Dendritic cell treated with granulocyte-macrophage colony-stimulating factor and Interleukin-4, amounts not matched to agents 40 ng/mL and 50 ng/mL, for 4 days (primary cell): ENCODE data around the gene ESR1.

Experiments used
- H3K27ac Mint-ChIP-seq: one replicate; pipeline ENCODE4 v1.8.0; 2022; ENCODE audit warnings: mild to moderate bottlenecking, mixed read lengths
- H3K27me3 Mint-ChIP-seq: one replicate; pipeline ENCODE4 v1.8.0; 2022; ENCODE audit warnings: mild to moderate bottlenecking, mixed read lengths
- H3K36me3 Mint-ChIP-seq: one replicate; pipeline ENCODE4 v1.8.0; 2022; ENCODE audit warnings: low read depth, mixed read lengths
- H3K4me1 Mint-ChIP-seq: one replicate; pipeline ENCODE4 v1.8.0; 2022; ENCODE audit warnings: low read depth, mixed read lengths
- H3K4me3 Mint-ChIP-seq: one replicate; pipeline ENCODE4 v1.8.0; 2022; ENCODE audit warnings: mild to moderate bottlenecking, moderate library complexity, mixed read lengths
- H3K9me3 Mint-ChIP-seq: one replicate; pipeline ENCODE4 v1.8.0; 2022; ENCODE audit warnings: mixed read lengths
- intact Hi-C: fragments of 100-400 bp; cut with micrococcal nuclease; formaldehyde crosslinking; loops from one replicate; pipeline ENCODE4 v1.15.0; 2022

Gene ESR1

DNA sequence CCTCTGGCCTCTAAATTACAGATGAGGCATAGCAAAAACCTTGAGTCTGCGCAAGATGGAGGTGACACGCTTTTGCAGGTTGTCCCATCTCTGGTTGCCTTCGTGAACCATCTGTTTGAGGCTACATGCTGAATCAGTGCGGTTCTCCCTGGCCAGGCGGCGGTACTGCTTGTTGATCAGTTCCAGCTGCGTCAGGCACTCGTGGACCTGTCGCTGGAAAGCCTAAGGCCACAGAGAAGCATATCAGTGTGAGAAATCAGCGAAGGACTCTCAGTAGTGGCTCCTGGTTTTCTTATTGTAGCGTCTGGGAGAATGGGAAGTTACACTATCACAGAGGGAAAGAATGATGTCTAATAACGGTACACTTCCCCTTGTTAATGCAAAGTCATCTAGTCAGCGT is 344.4 kb downstream of the ESR1 start:
- peaks cover 75% of the 10 kb centered on the region for H3K36me3 Mint-ChIP-seq
- H3K27me3 Mint-ChIP-seq, result no peaks in the 10 kb centered on the region
- H3K4me3 Mint-ChIP-seq, result peak overlapping the region; percentile 53
- intact Hi-C loops, result no loop called here
- H3K9me3 Mint-ChIP-seq, result no peaks in the 10 kb centered on the region
- H3K27ac Mint-ChIP-seq, result no peak overlapping the region
- H3K4me1 Mint-ChIP-seq, result peaks cover 8% of the 10 kb centered on the region

DNA sequence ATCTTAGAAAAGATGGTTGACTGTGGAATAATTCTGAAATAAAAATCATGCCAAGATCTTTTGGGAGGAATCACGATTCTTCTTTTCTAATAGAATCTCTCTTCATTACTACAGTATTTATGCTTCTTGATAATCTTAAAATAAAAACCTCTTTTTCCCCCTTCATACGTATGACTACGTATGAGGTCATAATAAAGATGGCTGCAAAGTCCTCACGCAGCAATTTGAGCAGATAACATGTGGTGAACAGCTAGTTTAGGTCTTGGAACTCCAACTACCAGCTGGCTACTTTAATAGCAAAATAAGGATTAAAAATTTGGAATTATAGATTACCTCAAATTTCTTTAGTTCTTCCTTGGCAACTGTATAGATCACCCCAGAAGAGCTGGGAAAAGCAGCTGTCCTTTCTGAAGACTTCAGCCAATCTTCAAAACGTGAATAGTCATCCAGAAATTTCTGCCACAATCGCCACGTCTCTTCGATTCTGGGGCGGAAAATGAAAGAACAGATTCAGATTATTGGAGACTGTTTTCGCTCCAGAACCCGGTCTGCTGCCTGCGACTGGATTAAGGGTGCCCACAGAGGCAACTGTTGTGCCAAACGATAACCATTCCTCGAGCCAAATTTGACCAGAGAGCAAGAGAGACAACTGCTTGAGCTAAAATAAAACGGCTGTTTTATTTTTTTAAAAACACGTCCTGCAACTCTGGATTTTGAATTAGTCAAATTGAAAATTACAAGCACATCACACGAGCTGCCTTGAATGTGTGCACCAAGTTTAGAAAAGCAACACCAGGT is 347.3 kb downstream of the ESR1 start:
- no peak overlapping the region for H3K27ac Mint-ChIP-seq
- intact Hi-C loops, result no loop called here
- peaks cover 8% of the 10 kb centered on the region for H3K4me1 Mint-ChIP-seq
- no peak overlapping the region for H3K4me3 Mint-ChIP-seq
- no peaks in the 10 kb centered on the region for H3K9me3 Mint-ChIP-seq
- H3K36me3 Mint-ChIP-seq, result peaks cover 51% of the 10 kb centered on the region
- no peaks in the 10 kb centered on the region for H3K27me3 Mint-ChIP-seq

DNA sequence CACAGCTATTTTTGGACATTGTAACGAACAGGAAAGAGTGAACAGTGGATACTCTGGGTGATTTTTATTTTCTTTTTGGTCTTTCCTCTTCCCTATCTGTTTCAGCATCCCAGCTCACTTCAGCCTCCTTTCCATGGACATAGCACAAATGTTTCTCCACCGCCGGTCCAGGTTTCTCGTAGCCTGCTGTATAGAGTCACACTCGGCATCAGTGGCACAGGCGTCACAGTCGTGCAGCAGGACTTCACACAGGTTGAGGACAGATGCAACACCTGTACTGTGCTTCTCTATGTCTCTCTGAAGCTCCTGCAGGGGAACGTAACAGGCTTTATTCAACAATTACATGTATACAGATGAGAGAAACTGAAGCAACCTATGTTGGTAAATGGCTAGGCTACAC is 348.3 kb downstream of the ESR1 start:
- Mint-ChIP-seq H3K36me3 (peaks cover 41% of the 10 kb centered on the region), H3K9me3 (no peaks in the 10 kb centered on the region), H3K4me3 (no peak overlapping the region), H3K27me3 (no peaks in the 10 kb centered on the region), H3K27ac (no peak overlapping the region), H3K4me1 (peaks cover 8% of the 10 kb centered on the region)
- intact Hi-C loops, result no loop called here

DNA sequence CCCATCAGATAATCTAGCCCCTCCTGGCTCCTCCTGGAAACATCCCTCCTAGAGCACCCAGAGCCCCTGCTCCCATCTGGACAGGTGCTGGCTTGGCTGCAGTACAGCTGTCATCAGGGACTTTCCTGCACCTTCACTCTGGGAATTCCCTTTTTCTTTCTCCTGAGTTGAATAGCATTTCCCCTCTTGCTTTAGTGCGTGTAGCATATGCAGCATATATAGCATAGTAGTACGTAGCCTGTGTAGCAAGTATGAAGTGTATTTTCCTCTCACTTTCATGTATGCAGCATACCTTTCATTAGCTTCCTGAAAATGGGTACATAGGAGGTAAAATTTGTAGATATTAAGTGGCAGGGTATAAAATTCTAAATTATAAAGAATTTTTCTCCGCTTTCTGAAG is 352.9 kb downstream of the ESR1 start:
- intact Hi-C loops, result no loop called here
- Mint-ChIP-seq H3K4me1 (no peaks in the 10 kb centered on the region), H3K27ac (no peak overlapping the region), H3K36me3 (peaks cover 29% of the 10 kb centered on the region), H3K9me3 (no peaks in the 10 kb centered on the region), H3K4me3 (no peak overlapping the region), H3K27me3 (no peaks in the 10 kb centered on the region)

DNA sequence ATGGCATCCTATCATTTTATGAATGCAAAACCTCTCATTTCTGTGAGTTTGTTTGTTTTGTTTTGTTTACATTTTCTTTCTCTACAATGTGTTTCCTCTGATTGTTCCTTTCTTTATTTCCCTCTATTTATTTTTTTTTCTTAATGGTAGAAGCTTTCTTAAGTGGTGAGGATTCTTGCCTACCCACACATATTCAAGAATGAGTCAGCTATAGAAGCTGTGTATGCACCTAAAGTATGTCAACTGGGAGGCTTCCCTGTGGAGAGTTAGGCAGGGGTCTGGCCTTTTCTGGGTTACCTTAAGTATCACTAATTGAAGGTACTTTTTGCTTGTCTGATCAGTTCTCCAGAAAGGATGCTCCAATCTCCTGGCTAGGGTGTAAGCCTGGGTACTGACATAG is 354.0 kb downstream of the ESR1 start:
- no peak overlapping the region for H3K4me3 Mint-ChIP-seq
- H3K4me1 Mint-ChIP-seq, result no peaks in the 10 kb centered on the region
- no peaks in the 10 kb centered on the region for H3K9me3 Mint-ChIP-seq
- H3K27ac Mint-ChIP-seq, result no peak overlapping the region
- no peaks in the 10 kb centered on the region for H3K27me3 Mint-ChIP-seq
- intact Hi-C loops, result no loop called here
- H3K36me3 Mint-ChIP-seq, result peaks cover 24% of the 10 kb centered on the region

DNA sequence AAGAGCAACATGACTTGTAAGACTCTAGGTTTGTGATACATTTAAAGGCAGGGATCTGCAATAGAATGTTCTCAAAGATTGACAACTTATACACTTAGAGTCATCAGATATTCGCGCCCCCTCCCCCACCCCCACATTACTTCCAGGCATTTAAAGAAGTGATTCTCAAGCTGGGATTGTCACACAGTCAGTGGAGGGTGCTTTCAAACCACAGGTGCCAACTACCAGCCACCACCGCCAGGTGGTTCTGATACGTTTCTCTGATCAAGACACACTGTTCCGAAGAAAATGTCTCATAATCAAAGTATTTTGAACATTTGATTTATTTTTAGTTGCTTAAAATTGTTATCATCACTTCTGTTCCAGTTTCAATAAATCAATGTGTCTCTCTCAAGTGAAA is 357.5 kb downstream of the ESR1 start:
- Mint-ChIP-seq H3K4me1 (no peaks in the 10 kb centered on the region), H3K36me3 (peaks cover 27% of the 10 kb centered on the region), H3K27ac (no peak overlapping the region), H3K27me3 (no peaks in the 10 kb centered on the region), H3K9me3 (no peaks in the 10 kb centered on the region), H3K4me3 (no peak overlapping the region)
- intact Hi-C loops, result no loop called here

DNA sequence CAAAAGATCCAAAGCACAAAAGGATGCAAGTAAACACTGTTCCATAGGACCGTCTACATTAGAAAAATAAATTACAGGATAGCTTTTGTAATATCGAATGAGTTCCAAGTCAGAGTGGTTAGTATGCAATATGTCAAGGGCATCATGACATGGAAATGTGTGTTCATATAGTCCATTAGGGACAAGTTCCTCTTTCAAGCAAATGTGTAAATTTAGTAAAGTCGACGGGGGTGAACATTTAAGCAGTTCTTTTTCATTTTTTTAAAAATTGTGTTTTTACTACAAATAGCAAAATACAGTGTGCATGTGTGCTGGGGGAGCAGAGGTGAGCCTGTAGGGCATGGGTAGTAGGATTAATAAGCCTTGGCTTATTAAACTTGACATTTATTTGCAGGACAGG is 359.0 kb downstream of the ESR1 start:
- Mint-ChIP-seq H3K36me3 (peaks cover 37% of the 10 kb centered on the region), H3K27ac (no peak overlapping the region), H3K27me3 (no peaks in the 10 kb centered on the region), H3K4me3 (no peak overlapping the region), H3K4me1 (no peaks in the 10 kb centered on the region), H3K9me3 (no peaks in the 10 kb centered on the region)
- intact Hi-C loops, result no loop called here

- Mint-ChIP-seq H3K27me3 (no peaks in the 10 kb centered on the region), H3K4me3 (no peak overlapping the region), H3K9me3 (no peaks in the 10 kb centered on the region), H3K4me1 (no peaks in the 10 kb centered on the region), H3K27ac (no peak overlapping the region), H3K36me3 (peaks cover 37% of the 10 kb centered on the region)
- intact Hi-C loops, result no loop called here
Measured at GRCh38 chr6:152166897-152167296, 359.4 kb downstream of the ESR1 start.

DNA sequence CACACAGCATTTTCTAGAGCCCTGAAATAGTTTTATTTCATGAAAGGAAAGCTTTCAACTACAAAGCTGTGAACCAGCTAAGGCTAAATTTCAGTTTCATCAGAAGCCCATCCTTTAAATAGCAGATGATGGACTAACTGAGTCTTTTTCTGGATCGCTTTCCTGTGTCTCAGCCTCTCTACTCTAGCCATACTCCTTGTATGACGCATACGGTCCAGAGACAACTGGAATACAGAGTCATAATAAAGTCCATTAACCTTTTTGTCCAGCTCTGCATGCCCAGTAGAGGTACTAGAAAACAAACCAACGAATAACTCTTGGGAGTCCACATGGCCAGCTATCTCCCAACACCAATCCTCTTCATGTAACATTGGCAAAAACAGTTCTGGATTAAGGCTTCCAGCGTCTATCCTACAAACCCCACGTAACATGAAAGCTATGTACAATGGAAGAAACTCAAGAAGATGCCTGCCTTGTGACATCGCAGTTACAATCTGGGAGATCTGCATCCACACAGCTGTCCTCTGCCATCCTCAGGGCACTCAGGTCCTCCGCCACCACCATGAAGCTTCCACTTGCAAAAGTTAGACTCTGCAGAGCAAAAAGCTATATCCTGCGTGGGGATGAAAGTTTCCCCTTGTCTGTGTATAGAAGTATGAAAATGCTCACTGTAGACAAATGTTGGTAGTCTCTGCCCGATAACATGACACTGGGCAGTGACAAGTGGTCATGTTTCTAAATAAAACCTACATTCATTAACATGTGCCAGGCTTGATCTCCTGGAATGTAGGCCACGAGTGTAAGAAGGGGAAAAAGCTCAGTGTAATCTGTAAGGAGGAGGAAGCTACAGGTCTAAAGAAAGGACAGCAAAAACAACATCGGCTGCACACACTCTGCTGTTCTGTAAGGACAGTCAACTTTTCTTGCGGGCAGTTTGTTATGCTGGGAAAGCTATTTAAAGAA is 360.4 kb downstream of the ESR1 start:
- no peak overlapping the region for H3K4me3 Mint-ChIP-seq
- no peaks in the 10 kb centered on the region for H3K4me1 Mint-ChIP-seq
- H3K27me3 Mint-ChIP-seq, result no peaks in the 10 kb centered on the region
- no peaks in the 10 kb centered on the region for H3K9me3 Mint-ChIP-seq
- H3K36me3 Mint-ChIP-seq, result peaks cover 30% of the 10 kb centered on the region
- intact Hi-C loops, result no loop called here
- no peak overlapping the region for H3K27ac Mint-ChIP-seq

DNA sequence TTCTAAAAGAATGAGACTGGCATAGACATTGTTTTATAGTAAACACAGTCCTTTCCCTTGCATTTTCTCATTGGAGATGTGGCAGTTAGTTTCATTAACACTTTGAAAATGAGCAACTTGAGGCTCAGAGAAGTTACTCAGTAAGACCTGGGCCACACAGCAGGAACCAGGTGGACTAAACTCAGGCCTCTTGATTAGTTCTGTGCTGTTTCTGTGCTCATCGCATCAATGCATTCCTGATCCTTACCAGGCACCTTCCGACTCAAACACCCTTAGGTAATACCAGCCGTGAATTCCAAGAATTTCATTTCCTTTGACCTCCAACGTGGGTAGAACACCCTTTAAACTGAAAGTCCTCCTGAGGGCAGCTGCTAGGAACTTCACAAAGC is 362.8 kb downstream of the ESR1 start:
- intact Hi-C loops, result no loop called here
- no peaks in the 10 kb centered on the region for H3K27me3 Mint-ChIP-seq
- peaks cover 5% of the 10 kb centered on the region for H3K4me1 Mint-ChIP-seq
- no peak overlapping the region for H3K4me3 Mint-ChIP-seq
- H3K36me3 Mint-ChIP-seq, result peaks cover 21% of the 10 kb centered on the region
- no peak overlapping the region for H3K27ac Mint-ChIP-seq
- no peaks in the 10 kb centered on the region for H3K9me3 Mint-ChIP-seq

DNA sequence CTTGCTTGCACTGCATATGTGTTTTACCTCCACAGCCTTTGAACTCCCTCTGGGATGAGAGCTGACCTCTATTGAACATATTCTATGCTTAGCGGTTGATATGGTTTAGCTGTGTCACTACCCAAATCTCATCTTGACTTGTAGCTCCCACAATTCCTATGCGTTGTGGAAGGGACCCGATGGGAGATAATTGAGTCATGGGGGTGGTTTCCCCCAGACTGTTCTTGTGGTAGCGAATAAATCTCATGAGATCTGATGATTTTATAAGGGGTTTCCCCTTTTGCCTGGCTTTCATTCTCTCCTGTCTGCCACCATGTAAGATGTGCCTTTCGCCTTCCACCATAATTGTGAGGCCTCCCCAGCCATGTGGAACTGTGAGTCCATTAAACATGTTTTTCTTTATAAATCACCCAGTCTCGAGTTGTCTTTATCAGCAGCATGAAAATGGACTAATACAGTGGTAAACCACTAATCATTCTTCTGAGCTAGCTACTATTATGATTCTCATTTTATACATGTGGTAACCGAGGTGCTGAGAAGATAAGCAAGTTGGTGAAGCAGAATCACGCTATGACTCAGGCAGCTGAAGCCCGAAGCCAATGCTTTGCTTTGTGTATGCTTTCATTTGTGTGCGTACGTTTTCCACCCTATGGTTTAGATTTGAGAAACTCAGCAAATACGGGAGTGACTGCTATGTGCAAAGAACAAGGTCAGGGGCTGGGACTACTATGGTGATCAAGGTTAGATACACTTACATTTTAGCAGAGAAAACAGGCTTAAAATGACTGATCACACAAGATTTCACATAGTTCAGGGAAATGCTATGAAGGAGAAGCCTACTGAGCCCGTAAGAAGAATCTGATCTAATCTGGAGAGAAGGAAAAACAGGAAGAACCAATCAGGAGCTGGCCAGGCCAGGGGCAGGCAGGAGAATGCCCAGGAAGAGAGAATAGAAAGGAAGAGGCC is 363.5 kb downstream of the ESR1 start:
- Mint-ChIP-seq H3K9me3 (no peaks in the 10 kb centered on the region), H3K36me3 (peaks cover 27% of the 10 kb centered on the region), H3K4me1 (peaks cover 5% of the 10 kb centered on the region), H3K27me3 (no peaks in the 10 kb centered on the region), H3K4me3 (no peak overlapping the region), H3K27ac (no peak overlapping the region)
- intact Hi-C loops, result no loop called here

DNA sequence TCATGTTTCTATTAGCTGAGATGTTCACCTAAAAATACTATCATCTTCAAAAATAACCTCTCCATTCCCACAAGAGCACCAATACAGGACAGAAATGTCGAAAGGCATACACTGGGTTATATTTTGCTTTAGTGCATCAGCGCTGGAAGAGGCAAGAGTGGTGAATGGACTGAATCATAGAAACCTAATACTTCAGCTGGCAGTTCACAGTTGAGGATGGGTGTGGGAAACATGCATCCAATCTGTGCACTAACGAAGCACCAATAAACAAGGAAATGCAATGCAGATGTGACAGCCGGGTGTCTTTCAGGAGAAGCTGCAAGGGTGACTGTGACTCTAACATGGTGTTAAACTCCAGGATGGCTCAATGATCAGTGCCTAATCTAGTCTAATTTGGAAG is 365.8 kb downstream of the ESR1 start:
- peaks cover 5% of the 10 kb centered on the region for H3K4me1 Mint-ChIP-seq
- H3K9me3 Mint-ChIP-seq, result no peaks in the 10 kb centered on the region
- H3K36me3 Mint-ChIP-seq, result peaks cover 26% of the 10 kb centered on the region
- no peak overlapping the region for H3K27ac Mint-ChIP-seq
- intact Hi-C loops, result no loop called here
- no peaks in the 10 kb centered on the region for H3K27me3 Mint-ChIP-seq
- no peak overlapping the region for H3K4me3 Mint-ChIP-seq

- Mint-ChIP-seq H3K27ac (no peak overlapping the region), H3K27me3 (no peaks in the 10 kb centered on the region), H3K9me3 (no peaks in the 10 kb centered on the region), H3K4me3 (no peak overlapping the region), H3K36me3 (peaks cover 26% of the 10 kb centered on the region), H3K4me1 (peaks cover 5% of the 10 kb centered on the region)
- intact Hi-C loops, result no loop called here
Measured at GRCh38 chr6:152173957-152174356, 366.5 kb downstream of the ESR1 start.
